LNCaP clone FGC (cell line): ENCODE data around the gene NIPSNAP3A.

Experiments
- DNase-seq: peaks from one replicate; pipeline ENCODE4 v3.0.0-alpha.2; 2011; ENCODE audit warnings: low read depth
- H3K4me3 ChIP-seq: 2 replicates; pipeline ENCODE4 v1.5.1; 2011; ENCODE audit warnings: mild to moderate bottlenecking, low read depth, low read length, control low read depth
- TF ChIP-seq, protein P1 (sequence below): IDR thresholded peaks from 2 replicates; pipeline ENCODE4 v1.5.1; 2012; ENCODE audit warnings: mild to moderate bottlenecking; ENCODE audit not compliant: control insufficient read depth, insufficient read depth; ENCODE audit errors: extremely low read depth

NIPSNAP3A gene

DNA sequence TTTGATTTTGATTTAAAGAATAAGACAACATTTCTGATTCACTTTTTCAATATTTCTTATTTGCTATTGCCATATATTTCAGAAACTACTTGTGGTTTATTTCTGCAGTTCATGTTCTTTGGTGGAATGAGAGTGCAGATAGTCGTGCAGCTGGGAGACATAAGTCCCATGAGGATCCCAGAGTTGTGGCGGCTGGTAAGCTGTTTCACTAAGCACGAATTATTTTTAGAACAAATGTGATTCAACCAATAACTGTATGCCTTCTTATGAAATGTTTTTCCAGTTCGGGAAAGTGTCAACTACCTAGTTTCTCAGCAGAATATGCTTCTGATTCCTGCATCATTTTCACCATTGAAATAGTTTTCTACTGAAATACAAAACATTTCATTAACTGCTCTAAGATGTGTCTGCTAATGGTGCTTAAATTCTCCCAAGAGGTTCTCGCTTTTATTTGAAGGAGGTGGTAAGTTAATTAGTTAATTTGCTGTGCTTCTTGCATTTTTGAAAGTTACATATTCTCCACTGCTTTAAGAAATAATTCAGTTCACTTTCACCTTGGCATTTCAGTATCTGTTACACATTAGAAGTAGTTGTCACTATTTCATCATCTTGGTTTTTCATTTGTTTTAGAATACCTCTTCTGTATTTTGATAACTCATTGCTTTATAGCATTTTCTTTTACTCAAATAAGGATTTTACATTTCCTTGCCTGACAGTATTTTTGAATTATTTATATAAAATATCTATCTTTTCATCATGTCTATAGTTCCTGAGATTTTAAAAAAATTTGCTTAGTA, 25.4 kb downstream of the NIPSNAP3A start:
- TF ChIP-seq, protein P1, sequence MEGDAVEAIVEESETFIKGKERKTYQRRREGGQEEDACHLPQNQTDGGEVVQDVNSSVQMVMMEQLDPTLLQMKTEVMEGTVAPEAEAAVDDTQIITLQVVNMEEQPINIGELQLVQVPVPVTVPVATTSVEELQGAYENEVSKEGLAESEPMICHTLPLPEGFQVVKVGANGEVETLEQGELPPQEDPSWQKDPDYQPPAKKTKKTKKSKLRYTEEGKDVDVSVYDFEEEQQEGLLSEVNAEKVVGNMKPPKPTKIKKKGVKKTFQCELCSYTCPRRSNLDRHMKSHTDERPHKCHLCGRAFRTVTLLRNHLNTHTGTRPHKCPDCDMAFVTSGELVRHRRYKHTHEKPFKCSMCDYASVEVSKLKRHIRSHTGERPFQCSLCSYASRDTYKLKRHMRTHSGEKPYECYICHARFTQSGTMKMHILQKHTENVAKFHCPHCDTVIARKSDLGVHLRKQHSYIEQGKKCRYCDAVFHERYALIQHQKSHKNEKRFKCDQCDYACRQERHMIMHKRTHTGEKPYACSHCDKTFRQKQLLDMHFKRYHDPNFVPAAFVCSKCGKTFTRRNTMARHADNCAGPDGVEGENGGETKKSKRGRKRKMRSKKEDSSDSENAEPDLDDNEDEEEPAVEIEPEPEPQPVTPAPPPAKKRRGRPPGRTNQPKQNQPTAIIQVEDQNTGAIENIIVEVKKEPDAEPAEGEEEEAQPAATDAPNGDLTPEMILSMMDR = no peak
- no peak for DNase-seq
- H3K4me3 ChIP-seq = no peak overlapping the region

DNA sequence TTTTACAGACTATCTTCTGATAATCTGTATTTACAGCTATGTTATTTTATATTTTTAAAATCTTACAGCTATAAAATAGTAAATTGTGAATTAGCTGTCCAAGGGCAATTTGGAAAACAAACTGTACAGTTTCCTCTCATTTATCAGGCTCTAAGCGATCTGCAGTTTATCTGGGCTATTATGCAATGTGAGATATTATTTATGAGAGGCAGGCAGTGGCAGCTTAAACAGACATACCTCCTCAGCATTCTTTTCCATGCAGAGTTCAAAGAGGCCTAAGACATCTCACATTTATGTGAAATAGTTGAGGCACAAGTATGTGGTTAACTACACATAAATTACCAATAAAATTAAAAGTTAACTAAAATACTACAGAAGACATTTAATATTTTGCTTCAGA, 26.6 kb downstream of the NIPSNAP3A start:
- H3K4me3 ChIP-seq = no peak overlapping the region
- no peak for DNase-seq
- TF ChIP-seq, protein P1 = no peak

DNA sequence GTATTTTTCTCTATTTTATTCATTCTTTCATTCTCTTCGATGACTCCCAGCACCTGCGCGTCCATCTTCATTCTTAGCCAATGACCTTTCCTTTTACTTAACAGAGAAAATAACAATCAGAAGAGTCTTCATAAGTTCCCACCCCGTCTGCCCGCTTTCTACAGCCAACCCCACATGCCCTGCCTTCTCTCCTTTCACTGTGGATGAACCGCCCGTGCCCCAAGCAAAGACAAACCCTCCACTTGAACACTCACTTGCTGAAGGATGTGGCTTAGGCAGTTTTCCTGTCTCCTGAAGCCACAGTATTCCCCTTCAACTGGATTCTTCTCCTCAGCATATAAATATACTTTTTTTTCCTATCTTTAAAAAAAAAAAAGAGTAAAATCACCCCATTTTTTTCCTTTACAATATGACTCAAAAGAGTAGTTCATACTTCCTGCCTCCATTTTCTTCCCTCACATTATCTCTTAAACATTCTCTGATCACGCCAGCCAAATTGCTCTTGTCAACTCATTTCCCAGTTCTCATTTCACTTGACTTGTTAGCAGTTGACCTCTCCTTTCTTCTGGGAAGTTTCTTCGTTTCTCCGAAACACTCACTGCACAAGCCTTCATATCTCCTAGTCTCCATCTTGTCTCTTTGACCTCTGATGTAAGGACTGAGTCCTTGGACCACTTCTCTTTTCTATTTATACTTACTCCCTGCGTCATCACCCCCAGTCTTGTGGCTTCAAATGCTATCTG, 27.5 kb downstream of the NIPSNAP3A start:
- TF ChIP-seq, protein P1 = no peak
- no peak for DNase-seq
- no peak overlapping the region for H3K4me3 ChIP-seq

DNA sequence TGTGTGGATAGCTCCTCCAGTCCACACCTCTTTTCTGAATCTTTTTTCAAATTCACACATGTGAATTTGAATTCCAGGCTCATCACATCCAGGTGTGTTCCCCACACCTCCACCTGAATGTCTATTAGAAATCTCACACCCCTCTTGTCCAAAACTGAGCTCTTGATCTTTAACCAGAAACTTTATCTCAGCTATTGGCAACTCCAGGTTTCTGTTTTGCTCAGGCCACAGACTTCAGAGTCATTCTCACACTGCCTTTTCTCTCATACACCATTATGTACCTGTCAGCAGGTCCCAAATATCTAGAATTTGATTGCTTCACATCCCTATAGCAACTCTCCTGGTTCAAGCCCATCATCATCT, 28.1 kb downstream of the NIPSNAP3A start:
- H3K4me3 ChIP-seq = no peak overlapping the region
- DNase-seq = no peak
- TF ChIP-seq, protein P1 = no peak

DNA sequence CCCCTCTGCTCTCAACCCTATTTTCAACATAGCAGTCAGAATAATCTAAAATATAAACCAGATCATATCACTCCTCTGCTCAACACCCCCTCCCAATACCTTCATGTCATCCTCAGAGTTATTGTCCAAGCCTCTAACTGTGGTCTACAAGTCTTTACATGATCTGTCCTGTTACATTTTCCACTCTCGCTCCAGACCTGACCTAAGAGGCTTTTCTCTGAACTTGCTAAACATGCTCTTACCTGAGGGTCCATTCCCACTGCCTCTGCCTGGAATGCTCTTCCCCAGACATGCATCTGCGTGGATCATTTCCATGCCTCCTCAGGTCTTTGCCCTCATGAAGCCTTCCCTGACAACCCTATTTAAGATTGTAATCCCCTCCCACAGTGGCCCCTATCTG, 28.5 kb downstream of the NIPSNAP3A start:
- TF ChIP-seq, protein P1 = no peak
- H3K4me3 ChIP-seq = no peak overlapping the region
- DNase-seq = no peak

DNA sequence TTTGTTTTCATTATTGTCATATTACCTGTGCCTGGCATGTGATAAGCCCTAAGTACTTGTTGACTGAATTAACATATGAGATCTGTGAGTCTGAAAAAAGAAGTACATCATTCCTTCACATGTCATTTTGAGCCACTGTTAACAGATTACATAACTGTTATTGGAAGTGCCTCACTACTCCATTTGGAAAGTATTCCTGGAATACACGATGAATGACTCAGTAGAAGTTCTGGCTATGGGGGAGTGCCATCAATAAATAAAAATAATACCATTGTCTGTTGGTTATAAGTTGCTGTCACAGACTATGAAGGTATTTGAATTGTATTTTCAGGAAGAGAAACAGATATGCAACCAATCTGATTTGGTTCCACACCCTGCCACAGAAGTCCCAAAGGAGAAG, 29.3 kb downstream of the NIPSNAP3A start:
- H3K4me3 ChIP-seq = no peak overlapping the region

More for the DNA sequence above, 29.3 kb downstream of the NIPSNAP3A start:
- TF ChIP-seq, protein P1 = no peak
- no peak for DNase-seq
